ENCODE measurements around the gene SETD9.

- TF ChIP-seq CTCF (CRISPR knock-in tag; IDR thresholded peaks at IDR 0.05) (no peak), SP2 (CRISPR knock-in tag; IDR thresholded peaks at IDR 0.05) (no peak), TFAP4 (IDR thresholded peaks at IDR 0.05; ENCODE audit: borderline replicate concordance, low read depth) (no peak), TAF1 (CRISPR knock-in tag; IDR thresholded peaks at IDR 0.05) (no peak), ZNF282 (IDR thresholded peaks at IDR 0.05; ENCODE audit: partially characterized antibody) (no peak), ZNF740 (CRISPR knock-in tag; IDR thresholded peaks at IDR 0.05) (no peak), ZNF589 (CRISPR knock-in tag; conservative IDR thresholded peaks at IDR 0.05) (no peak), NFIB (CRISPR knock-in tag; IDR thresholded peaks at IDR 0.05; ENCODE audit: borderline replicate concordance) (no peak), ZNF652 (CRISPR knock-in tag; IDR thresholded peaks at IDR 0.05; ENCODE audit: borderline replicate concordance, low read depth) (no peak), GTF2F1 (IDR thresholded peaks at IDR 0.05; ENCODE audit: low read length) (no peak), NPAS2 (CRISPR knock-in tag; IDR thresholded peaks at IDR 0.05; ENCODE audit: borderline replicate concordance) (no peak), MAX (IDR thresholded peaks at IDR 0.05) (no peak)
These were observed 16.0 kb upstream of the SETD9 start for GRCh38 chr5:56893251-56893951.

Measured in HepG2 (cell line).